GM19043 (cell line): Measurements from ENCODE around the gene LRRC3B.

Source experiments
- ATAC-seq: cut with Tn5 transposase; IDR thresholded peaks from one replicate; pipeline ENCODE4 v1.9.1; 2021; ENCODE audit warnings: low read depth; ENCODE audit not compliant: unreplicated experiment

The LRRC3B gene

DNA sequence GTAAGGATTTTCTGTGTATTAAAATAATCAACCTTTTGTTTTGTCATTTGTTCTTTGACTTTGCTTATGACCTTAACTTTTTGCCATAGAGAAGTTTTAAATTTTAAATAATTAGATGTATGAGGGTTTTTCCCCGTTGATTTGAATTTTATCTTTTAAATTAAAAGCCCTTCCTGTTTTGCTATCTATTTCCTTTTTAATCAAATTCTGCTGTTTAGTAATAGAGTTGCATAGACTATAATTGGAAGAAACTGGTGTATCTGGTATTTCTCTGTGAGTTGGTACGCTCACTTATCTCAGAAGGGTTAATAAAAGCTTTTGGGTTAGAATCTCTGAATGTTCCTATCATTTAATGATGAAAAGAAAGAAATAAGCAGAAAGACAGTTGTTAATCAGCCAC is 82.2 kb downstream of the LRRC3B start:
- no peak for ATAC-seq

GRCh38 chr3:26708501-26708900 is 85.9 kb downstream of the LRRC3B start:
- no peak for ATAC-seq

DNA sequence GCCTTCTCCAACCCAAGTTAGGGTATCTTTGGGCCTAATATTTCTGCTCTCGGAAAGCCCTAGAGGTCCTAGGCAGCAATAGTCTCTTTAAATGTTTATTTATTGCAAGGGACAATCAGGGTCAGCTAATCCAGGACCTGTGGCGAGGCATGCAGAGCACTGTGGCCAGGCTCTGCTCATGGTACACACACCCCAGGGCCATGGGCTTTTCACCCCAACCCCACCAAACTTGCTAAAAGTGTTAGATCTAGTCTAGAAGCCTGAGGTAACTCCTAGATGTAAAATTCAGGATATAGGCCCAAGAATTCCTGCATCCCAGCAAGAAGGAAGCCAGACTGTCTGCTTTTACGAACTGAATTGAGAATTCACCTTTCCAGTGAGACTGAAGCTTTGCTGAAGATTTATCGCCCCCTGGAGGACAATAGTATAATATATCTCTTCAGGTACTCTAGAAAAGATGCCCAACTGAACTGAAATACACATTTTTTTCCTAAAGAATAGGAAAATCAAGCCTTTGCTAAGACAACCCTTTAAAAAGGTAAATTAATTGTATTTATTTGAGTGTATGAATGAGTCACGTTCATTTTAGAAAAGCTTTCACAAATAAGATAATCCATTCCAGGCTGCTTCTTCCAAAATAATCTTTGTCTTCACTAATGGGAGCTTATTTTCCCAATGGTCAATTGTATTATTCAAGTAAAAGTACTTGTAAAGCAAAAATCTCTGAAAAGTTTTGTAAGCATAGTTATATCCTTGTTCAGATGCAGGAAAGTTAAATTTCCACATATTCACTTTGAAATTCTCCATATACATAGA is 89.8 kb downstream of the LRRC3B start:
- peak; percentile 85 for ATAC-seq

- no peak for ATAC-seq
Observed at GRCh38 chr3:26713091-26713490, 90.5 kb downstream of the LRRC3B start.

GRCh38 chr3:26714485-26714884 is 91.9 kb downstream of the LRRC3B start:
- ATAC-seq = no peak

GRCh38 chr3:26715431-26715830 is 92.9 kb downstream of the LRRC3B start:
- no peak for ATAC-seq

GRCh38 chr3:26718315-26718714 is 95.7 kb downstream of the LRRC3B start:
- no peak for ATAC-seq

- ATAC-seq = no peak
Observed at GRCh38 chr3:26719134-26719533, 96.6 kb downstream of the LRRC3B start.

DNA sequence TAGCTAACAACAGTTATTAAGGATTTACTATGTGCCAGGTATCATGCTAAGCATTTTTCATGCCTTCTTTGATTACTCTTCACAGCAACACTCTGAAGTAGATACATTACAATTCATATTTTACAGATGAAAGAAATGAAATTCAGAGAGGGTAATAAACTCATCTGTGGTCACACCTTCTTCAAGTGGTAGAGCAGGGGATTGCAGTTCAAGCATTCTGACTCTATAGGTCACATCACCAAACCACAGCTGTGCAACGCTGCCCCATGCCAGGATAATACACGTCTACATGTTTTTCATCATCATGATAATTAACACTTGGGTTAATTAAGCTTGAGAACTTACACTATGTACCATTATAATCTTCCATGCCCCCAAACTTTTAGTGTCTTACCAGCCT is 98.5 kb downstream of the LRRC3B start:
- no peak for ATAC-seq

DNA sequence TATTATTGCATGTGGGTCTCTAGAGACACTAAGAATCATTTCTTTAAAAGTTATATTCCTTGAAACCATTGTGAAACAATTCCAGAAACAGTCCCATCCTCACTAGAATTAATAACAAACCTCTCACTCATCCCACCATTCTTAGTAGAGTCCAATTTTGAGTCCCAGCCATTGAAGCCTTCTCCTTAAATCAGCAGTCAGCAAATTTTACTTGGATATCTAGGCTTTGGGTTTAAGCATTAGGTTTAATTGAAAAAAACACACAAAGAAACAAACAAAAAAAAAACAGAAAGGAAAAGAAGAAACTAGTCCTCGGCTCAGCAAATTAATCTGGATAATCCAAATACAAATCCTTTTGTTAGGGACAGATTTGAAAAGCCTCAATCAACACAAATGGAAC is 109.3 kb downstream of the LRRC3B start:
- no peak for ATAC-seq

DNA sequence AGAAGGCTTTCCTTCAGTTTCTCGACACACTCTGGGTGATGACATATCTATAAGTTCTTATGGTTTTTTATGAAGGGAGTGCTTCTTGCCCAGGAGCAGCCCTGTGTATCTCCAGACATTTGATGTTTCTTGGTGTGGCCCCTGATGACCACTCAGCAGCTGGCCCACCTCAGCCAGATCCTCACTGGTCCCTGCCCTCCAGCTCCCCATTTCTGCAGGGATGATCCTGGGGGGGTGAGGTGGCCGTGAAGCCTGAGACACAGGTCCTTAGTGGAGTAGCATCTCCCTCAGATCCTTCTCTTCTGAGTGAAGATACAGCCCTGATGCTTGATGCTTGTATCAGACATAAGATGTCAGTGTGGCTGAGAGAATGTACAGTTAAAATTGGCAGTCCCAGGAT is 127.7 kb downstream of the LRRC3B start:
- ATAC-seq = no peak

DNA sequence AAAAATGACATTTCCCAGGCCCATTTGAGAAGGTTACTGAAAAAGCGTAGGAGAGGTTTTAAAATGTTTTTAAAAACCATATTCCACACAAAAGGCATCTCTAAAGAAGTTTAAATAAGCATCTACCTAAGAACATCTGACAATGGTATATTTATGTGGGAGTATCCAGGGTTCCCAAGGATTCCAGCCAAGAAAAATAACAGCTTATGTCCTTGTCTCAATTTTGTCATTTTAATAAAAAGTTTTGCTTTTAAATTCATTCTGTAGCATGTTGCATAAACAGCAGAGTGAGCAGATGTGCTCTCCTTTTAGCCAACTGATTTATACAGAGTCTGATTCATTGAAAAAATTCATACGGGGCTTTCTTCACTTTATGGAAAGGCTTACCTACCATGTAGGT is 129.9 kb downstream of the LRRC3B start:
- ATAC-seq = no peak

- no peak for ATAC-seq
Observed at GRCh38 chr3:26753095-26753494, 130.5 kb downstream of the LRRC3B start.

- no peak for ATAC-seq
Observed at GRCh38 chr3:26757978-26758377, 135.4 kb downstream of the LRRC3B start.
